Mesothelial cell of epicardium (in vitro differentiated cells): ENCODE results near the gene DDR1. TPM values are rescaled to one million over a fixed set of nuclear protein-coding genes. Genes with fewer than 3 reads are reported as not detected.
"Not testable (repeated sequence)": the region's sequence is repeated elsewhere in the genome, so short reads cannot be mapped to it uniquely, and the experiment has no call there.

Experiments used
- DNase-seq, 2 experiments: peaks; one replicate each; pipeline ENCODE4 v3.0.0; 2021; ENCODE audit warnings: low spot score in 2 of 2; ENCODE audit not compliant: unreplicated experiment in 2 of 2
- H3K27ac Mint-ChIP-seq: 2 replicates; pipeline ENCODE4 v1.8.0; 2021; ENCODE audit warnings: mixed read lengths
- H3K27me3 Mint-ChIP-seq: 2 replicates; pipeline ENCODE4 v1.8.0; 2021; ENCODE audit warnings: low read depth, mixed read lengths
- H3K36me3 Mint-ChIP-seq: 2 replicates; pipeline ENCODE4 v1.8.0; 2021; ENCODE audit warnings: mixed read lengths
- H3K4me1 Mint-ChIP-seq: 2 replicates; pipeline ENCODE4 v1.8.0; 2021; ENCODE audit warnings: mixed read lengths
- H3K4me3 Mint-ChIP-seq: 2 replicates; pipeline ENCODE4 v1.8.0; 2021; ENCODE audit warnings: mild to moderate bottlenecking, moderate library complexity, mixed read lengths
- H3K9me3 Mint-ChIP-seq: 2 replicates; pipeline ENCODE4 v1.8.0; 2021; ENCODE audit warnings: mixed read lengths
- total RNA-seq: library from RNA; stranded (reverse); gene quantifications from 3 replicates; pipeline ENCODE4 v1.2.1, GENCODE V29; 2021
- TF ChIP-seq, protein P1 (sequence below): fragments of 200-600 bp; sonication (generic); IDR thresholded peaks from one replicate; pipeline ENCODE4 v1.5.0; 2021; ENCODE audit warnings: antibody characterized with exemption; ENCODE audit not compliant: unreplicated experiment

Gene DDR1
- total RNA-seq, 1 donor from 2014 or later: 351 TPM

DNA sequence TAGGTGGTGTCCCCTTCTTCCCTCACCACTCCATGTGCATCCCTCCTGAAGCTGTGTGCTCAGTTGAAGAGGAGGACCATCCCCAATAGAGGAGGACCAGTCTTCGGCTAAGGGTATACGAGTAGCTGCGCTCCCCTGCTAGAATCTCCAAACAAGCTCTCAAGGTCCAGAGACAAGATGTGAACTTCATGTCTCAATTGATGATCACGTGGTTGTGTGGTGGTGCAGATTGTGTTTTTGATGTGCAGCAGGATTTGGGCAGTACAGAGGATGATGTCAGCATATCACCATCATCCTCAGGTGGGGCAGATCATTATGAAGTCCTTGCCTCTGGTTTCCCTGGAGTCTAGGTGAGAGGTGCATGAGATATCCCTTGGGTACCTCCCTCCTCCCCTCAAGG lies 20.0 kb upstream of the DDR1 start:
- no peak for DNase-seq
- Mint-ChIP-seq H3K36me3 (peaks cover 11% of the 10 kb centered on the region), H3K4me1 (peaks cover 4% of the 10 kb centered on the region), H3K4me3 (no peak overlapping the region), H3K27me3 (no peaks in the 10 kb centered on the region), H3K9me3 (peaks cover 20% of the 10 kb centered on the region), H3K27ac (no peak overlapping the region)
- TF ChIP-seq, protein P1, sequence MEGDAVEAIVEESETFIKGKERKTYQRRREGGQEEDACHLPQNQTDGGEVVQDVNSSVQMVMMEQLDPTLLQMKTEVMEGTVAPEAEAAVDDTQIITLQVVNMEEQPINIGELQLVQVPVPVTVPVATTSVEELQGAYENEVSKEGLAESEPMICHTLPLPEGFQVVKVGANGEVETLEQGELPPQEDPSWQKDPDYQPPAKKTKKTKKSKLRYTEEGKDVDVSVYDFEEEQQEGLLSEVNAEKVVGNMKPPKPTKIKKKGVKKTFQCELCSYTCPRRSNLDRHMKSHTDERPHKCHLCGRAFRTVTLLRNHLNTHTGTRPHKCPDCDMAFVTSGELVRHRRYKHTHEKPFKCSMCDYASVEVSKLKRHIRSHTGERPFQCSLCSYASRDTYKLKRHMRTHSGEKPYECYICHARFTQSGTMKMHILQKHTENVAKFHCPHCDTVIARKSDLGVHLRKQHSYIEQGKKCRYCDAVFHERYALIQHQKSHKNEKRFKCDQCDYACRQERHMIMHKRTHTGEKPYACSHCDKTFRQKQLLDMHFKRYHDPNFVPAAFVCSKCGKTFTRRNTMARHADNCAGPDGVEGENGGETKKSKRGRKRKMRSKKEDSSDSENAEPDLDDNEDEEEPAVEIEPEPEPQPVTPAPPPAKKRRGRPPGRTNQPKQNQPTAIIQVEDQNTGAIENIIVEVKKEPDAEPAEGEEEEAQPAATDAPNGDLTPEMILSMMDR: no peak

DNA sequence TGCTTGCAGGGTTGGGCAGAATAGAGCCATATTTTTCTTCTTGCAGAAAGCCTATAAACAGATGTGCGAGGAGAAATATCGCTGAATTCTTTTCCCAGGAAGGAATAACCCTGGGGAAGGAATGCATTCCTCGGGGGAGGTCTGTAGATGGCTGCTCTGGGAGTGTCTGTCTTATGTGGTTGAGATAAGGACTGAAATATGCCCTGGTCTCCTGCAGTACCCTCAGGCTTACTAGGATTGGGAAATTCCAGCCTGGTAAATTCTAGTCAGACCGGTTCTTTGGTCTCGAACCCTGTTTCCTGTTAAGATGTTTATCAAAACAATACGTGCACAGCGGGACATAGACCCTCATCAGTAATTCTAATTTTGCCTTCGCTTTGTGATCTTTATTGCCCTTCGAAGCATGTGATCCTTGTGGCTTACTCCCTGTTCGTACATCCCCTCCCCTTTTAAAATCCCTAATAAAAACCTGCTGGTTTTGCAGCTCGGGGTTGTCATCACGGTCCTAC lies 15.0 kb upstream of the DDR1 start:
- not testable (repeated sequence) for H3K27me3 Mint-ChIP-seq, H3K27ac Mint-ChIP-seq, DNase-seq, H3K4me1 Mint-ChIP-seq, H3K4me3 Mint-ChIP-seq
- Mint-ChIP-seq H3K9me3 (peaks cover 47% of the 10 kb centered on the region), H3K36me3 (peaks cover 23% of the 10 kb centered on the region)

DNA sequence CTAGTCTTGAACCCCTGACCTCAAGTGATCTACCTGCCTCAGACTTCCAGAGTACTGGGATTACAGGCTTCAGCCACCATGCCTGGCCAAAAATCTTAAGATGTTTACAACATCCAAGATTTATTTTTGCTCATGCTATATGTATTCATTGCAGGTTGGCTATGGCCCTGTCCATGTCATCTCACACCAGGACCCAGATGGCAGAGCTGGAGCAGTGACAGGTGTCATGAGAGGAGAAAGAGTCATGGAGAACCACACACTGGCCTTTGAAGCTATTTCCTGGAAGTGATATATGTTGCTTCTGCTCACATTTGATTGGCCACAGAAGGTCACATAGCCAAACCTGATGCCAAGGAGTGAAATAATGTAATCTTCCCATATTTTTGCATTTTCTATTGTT lies 13.8 kb upstream of the DDR1 start:
- Mint-ChIP-seq H3K4me1 (no peaks in the 10 kb centered on the region), H3K27ac (no peak overlapping the region), H3K36me3 (peaks cover 23% of the 10 kb centered on the region), H3K9me3 (peaks cover 47% of the 10 kb centered on the region), H3K27me3 (no peaks in the 10 kb centered on the region), H3K4me3 (no peak overlapping the region)
- TF ChIP-seq, protein P1: no peak
- no peak for DNase-seq

DNA sequence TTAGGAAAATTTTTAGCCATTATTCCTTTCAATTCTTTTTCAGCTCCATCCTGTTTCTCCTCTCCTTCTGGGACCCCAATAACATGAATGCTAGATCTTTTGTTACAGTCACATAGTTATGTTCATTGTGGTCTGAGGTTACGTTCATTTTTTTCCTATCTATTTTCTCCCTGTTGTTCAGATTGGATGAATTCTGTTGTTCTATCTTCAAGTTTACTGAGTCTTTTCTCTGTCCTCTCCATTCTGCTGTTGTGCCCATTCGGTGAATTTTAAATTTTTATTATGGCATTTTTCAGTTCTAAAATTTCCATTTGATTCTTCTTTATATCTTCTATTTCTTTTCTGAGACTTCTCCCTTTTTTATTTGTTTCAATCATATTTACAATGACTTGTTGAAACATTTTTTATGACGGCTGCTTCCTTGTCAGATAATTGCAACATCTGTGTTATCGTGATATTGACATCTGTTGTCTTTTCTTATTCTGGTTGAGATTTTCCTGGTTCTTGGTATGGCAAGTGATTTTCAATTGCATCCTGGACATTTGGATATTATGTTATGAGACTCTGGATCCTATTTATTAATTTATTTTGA lies 12.6 kb upstream of the DDR1 start:
- H3K27me3 Mint-ChIP-seq: no peaks in the 10 kb centered on the region

DNA sequence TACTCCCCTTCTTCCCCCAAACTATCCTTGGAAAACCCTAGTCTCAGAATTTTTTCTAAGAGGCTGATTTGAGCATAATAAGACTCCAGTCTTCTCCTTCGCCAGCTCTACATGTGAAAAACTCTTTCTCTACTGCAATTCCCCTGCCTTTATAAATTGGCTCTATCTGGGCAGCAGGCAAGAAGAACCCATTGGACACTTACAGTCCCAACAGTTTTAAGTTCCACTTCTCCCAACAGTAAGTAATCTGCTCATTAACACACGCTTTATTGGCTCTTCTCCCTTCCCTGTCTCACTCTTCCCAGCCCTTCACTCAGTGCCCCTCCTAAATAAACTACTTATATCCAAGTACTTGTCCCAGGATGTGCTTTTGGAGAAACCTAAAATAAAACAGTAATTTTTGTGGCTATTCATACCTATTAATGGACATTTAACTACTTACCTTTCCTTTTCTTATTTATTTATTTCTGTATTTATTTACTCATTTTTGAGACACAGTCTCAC lies 11.1 kb upstream of the DDR1 start:
- Mint-ChIP-seq H3K4me1 (peaks cover 17% of the 10 kb centered on the region), H3K36me3 (peaks cover 23% of the 10 kb centered on the region), H3K4me3 (no peak overlapping the region), H3K9me3 (peaks cover 43% of the 10 kb centered on the region), H3K27me3 (no peaks in the 10 kb centered on the region), H3K27ac (no peak overlapping the region)
- DNase-seq: no peak
- TF ChIP-seq, protein P1: no peak

More for the DNA sequence above, 12.6 kb upstream of the DDR1 start:
- H3K27ac Mint-ChIP-seq: no peak overlapping the region
- no peak for DNase-seq
- peaks cover 7% of the 10 kb centered on the region for H3K4me1 Mint-ChIP-seq
- peaks cover 47% of the 10 kb centered on the region for H3K9me3 Mint-ChIP-seq
- peaks cover 23% of the 10 kb centered on the region for H3K36me3 Mint-ChIP-seq
- no peak overlapping the region for H3K4me3 Mint-ChIP-seq
- TF ChIP-seq, protein P1: no peak

DNA sequence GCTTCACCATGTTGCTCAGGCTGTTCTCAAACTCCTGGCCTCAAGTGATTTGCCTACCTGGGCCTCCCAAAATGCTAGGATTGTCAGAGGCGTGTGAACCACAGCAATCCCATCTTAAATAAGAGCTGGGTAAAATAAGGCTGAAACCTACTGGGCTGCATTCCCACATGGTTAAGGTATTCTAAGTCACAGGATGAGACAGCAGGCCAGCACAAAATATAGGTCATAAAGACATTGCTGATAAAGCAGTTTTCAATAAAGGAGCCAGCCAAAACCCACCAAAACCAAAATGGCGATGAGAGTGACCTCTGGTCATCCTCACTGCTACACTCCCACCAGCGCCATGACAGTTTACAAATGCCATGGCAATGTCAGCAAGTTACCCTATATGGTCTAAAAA lies 10.5 kb upstream of the DDR1 start:
- H3K27me3 Mint-ChIP-seq, H3K4me3 Mint-ChIP-seq, DNase-seq, H3K27ac Mint-ChIP-seq: not testable (repeated sequence)
- peaks cover 23% of the 10 kb centered on the region for H3K4me1 Mint-ChIP-seq
- H3K9me3 Mint-ChIP-seq: peaks cover 38% of the 10 kb centered on the region
- peaks cover 19% of the 10 kb centered on the region for H3K36me3 Mint-ChIP-seq
